ENCODE measurements around the gene TCEAL3. TPM values are rescaled to one million over a fixed set of nuclear protein-coding genes. Genes with fewer than 3 reads are reported as not detected.
A peak's percentile ranks its signal among the peaks of the same experiment; 100 is the strongest.

The TCEAL3 gene
- total and polyA plus RNA-seq, 2 donors (not counting 1 experiment from before 2014, with no cell fraction given): 21.6 to 59.7 TPM

DNA sequence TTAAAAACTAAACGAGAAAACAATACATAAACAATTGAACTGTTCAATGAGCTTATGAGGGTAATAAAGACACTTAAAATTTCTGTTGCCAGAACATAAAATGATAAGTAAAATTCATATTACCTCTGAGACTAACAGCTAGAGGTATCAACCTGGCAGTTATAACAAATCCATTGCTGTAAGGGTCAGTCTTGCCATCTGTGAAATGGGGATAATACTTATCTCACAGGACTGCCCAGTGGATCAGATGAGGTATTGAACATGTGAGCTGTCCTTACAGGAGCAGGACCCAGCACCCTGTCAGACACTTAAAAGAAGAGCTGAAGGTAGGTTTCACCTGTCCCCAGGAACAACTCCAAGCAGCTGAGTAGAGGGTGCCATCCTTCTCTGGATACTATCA, 2.5 kb downstream of the TCEAL3 start:
- Histone ChIP-seq H3K4me1 (ENCODE audit: control insufficient read depth, extremely low read depth, insufficient read depth, low read length) (no peaks in the 10 kb centered on the region), H3K9me3 (ENCODE audit: control insufficient read depth, insufficient read depth, low read depth, low read length) (no peaks in the 10 kb centered on the region), H3K27ac (ENCODE audit: insufficient read depth, low read length) (no peak overlapping the region), H3K4me2 (ENCODE audit: extremely low read depth, insufficient read depth, low read length) (no peak overlapping the region), H4K20me1 (ENCODE audit: control insufficient read depth, extremely low read depth, insufficient read depth, low read length) (no peaks in the 10 kb centered on the region), H3K4me3 (replicated peaks in 1 of 4; ENCODE audit: control extremely low read depth in 1 of 4, insufficient read depth in 1 of 4, low read depth in 3 of 4, low read length in 4 of 4) (no peak overlapping the region), H3K79me2 (ENCODE audit: control insufficient read depth, insufficient read depth, low read length) (no peaks in the 10 kb centered on the region), H3K27me3 (ENCODE audit: control insufficient read depth, insufficient read depth, low read length) (no peaks in the 10 kb centered on the region), H2AFZ (ENCODE audit: low read length) (no peak overlapping the region), H3K36me3 (ENCODE audit: control insufficient read depth, insufficient read depth, low read length) (no peaks in the 10 kb centered on the region), H3K9ac (ENCODE audit: insufficient read depth, low read length) (no peak overlapping the region)
- no peak for TF ChIP-seq EZH2 (IDR thresholded peaks at IDR 0.05; ENCODE audit: low read length, missing control alignments)
- TF ChIP-seq, protein P1, sequence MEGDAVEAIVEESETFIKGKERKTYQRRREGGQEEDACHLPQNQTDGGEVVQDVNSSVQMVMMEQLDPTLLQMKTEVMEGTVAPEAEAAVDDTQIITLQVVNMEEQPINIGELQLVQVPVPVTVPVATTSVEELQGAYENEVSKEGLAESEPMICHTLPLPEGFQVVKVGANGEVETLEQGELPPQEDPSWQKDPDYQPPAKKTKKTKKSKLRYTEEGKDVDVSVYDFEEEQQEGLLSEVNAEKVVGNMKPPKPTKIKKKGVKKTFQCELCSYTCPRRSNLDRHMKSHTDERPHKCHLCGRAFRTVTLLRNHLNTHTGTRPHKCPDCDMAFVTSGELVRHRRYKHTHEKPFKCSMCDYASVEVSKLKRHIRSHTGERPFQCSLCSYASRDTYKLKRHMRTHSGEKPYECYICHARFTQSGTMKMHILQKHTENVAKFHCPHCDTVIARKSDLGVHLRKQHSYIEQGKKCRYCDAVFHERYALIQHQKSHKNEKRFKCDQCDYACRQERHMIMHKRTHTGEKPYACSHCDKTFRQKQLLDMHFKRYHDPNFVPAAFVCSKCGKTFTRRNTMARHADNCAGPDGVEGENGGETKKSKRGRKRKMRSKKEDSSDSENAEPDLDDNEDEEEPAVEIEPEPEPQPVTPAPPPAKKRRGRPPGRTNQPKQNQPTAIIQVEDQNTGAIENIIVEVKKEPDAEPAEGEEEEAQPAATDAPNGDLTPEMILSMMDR (conservative IDR thresholded peaks at IDR 0.05 in 1 of 2, IDR thresholded peaks at IDR 0.05 in 1 of 2; ENCODE audit: low read depth in 1 of 2, low read length in 2 of 2): no peak
- DNase-seq (ENCODE audit: low read depth in 2 of 2): no peak

DNA sequence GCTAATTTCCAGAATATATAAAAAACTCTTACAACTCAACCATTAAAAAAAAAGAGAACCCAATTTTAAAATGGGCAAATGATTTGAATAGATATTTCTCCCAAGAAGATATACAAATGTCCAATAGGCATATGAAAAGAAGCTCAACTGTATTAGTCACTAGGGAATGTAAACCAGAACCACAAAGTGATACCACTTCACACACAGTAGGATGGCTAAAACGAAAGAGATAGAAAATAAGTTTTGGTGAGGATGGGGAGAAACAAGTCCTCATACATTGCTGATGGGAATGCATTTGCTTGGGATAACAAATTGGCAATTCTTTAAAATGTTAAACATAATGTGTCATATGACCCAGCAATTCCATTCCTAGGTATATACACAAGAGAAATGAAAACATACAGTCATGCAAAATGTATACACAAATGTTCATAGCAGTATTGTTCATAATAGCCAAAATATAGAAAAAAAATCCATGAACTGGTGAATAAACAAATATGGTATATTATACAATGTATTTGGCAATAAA, 5.7 kb downstream of the TCEAL3 start:
- no peak overlapping the region for H3K9ac ChIP-seq (ENCODE audit: insufficient read depth, low read length)
- no peaks in the 10 kb centered on the region for H4K20me1 ChIP-seq (ENCODE audit: control insufficient read depth, extremely low read depth, insufficient read depth, low read length)
- H3K27me3 ChIP-seq (ENCODE audit: control insufficient read depth, insufficient read depth, low read length): no peaks in the 10 kb centered on the region
- DNase-seq (ENCODE audit: low read depth in 2 of 2): peak in 1 of 2 donors; percentile 30
- TF ChIP-seq, protein P1 (conservative IDR thresholded peaks at IDR 0.05 in 1 of 2, IDR thresholded peaks at IDR 0.05 in 1 of 2; ENCODE audit: low read depth in 1 of 2, low read length in 2 of 2): no peak
- TF ChIP-seq EZH2 (IDR thresholded peaks at IDR 0.05; ENCODE audit: low read length, missing control alignments): no peak
- H3K9me3 ChIP-seq (ENCODE audit: control insufficient read depth, insufficient read depth, low read depth, low read length): no peaks in the 10 kb centered on the region
- no peak overlapping the region for H3K27ac ChIP-seq (ENCODE audit: insufficient read depth, low read length)
- no peak overlapping the region for H2AFZ ChIP-seq (ENCODE audit: low read length)
- no peak overlapping the region for H3K4me3 ChIP-seq (replicated peaks in 1 of 4; ENCODE audit: control extremely low read depth in 1 of 4, insufficient read depth in 1 of 4, low read depth in 3 of 4, low read length in 4 of 4)
- H3K79me2 ChIP-seq (ENCODE audit: control insufficient read depth, insufficient read depth, low read length): no peaks in the 10 kb centered on the region
- H3K36me3 ChIP-seq (ENCODE audit: control insufficient read depth, insufficient read depth, low read length): no peaks in the 10 kb centered on the region
- no peaks in the 10 kb centered on the region for H3K4me1 ChIP-seq (ENCODE audit: control insufficient read depth, extremely low read depth, insufficient read depth, low read length)
- no peak overlapping the region for H3K4me2 ChIP-seq (ENCODE audit: extremely low read depth, insufficient read depth, low read length)

DNA sequence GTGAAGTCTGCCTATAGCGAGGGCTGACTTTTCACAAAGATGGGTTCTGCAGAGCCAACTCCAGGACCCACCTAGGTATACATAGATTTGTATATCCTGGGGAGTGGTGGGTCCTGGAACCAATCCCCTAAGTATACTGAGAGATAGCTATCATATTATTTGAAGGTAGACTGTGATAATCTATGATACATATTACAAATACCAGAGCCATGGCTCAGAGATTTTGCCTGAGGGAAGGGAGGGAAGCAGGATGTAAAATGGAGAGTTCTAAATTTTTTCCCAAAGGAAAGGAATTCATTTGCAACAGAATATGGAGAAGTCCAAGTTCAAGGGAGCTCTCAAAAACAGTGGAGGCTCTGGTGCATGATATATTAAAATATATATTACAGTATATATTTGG, 7.2 kb downstream of the TCEAL3 start:
- Histone ChIP-seq H3K4me1 (ENCODE audit: control insufficient read depth, extremely low read depth, insufficient read depth, low read length) (no peaks in the 10 kb centered on the region), H3K79me2 (ENCODE audit: control insufficient read depth, insufficient read depth, low read length) (no peaks in the 10 kb centered on the region), H4K20me1 (ENCODE audit: control insufficient read depth, extremely low read depth, insufficient read depth, low read length) (no peaks in the 10 kb centered on the region), H3K27ac (ENCODE audit: insufficient read depth, low read length) (no peak overlapping the region), H2AFZ (ENCODE audit: low read length) (no peak overlapping the region), H3K27me3 (ENCODE audit: control insufficient read depth, insufficient read depth, low read length) (no peaks in the 10 kb centered on the region), H3K4me2 (ENCODE audit: extremely low read depth, insufficient read depth, low read length) (no peak overlapping the region), H3K9me3 (ENCODE audit: control insufficient read depth, insufficient read depth, low read depth, low read length) (no peaks in the 10 kb centered on the region), H3K36me3 (ENCODE audit: control insufficient read depth, insufficient read depth, low read length) (no peaks in the 10 kb centered on the region), H3K9ac (ENCODE audit: insufficient read depth, low read length) (no peak overlapping the region), H3K4me3 (replicated peaks in 1 of 4; ENCODE audit: control extremely low read depth in 1 of 4, insufficient read depth in 1 of 4, low read depth in 3 of 4, low read length in 4 of 4) (no peak overlapping the region)
- TF ChIP-seq, protein P1 (conservative IDR thresholded peaks at IDR 0.05 in 1 of 2, IDR thresholded peaks at IDR 0.05 in 1 of 2; ENCODE audit: low read depth in 1 of 2, low read length in 2 of 2): no peak
- TF ChIP-seq EZH2 (IDR thresholded peaks at IDR 0.05; ENCODE audit: low read length, missing control alignments): no peak
- no peak for DNase-seq (ENCODE audit: low read depth in 2 of 2)

Measured in fibroblast of lung (primary cell).